DMS 273 treated with DMSO at 0.1 percent for 48 hours (cell line): ENCODE results near the gene CYB5A.
"Not testable (repeated sequence)": the region's sequence is repeated elsewhere in the genome, so short reads cannot be mapped to it uniquely, and the experiment has no call there.

Source experiments
- DNase-seq: peaks from one replicate; lab custom pipeline; 2025; lab: John Stamatoyannopoulos, UW

Gene CYB5A

GRCh38 chr18:74294526-74294925, 2.8 kb upstream of the CYB5A start:
- no peak for DNase-seq

GRCh38 chr18:74292982-74293381, 1.2 kb upstream of the CYB5A start:
- not testable (repeated sequence) for DNase-seq

GRCh38 chr18:74292541-74292858, 737 bp upstream of the CYB5A start:
- no peak for DNase-seq

GRCh38 chr18:74291472-74291770, 342 bp downstream of the CYB5A start:
- DNase-seq, result no peak

- DNase-seq, result no peak
Observed at GRCh38 chr18:74290794-74291471, 830 bp downstream of the CYB5A start.

GRCh38 chr18:74290021-74290420, 1.7 kb downstream of the CYB5A start:
- DNase-seq, result no peak

GRCh38 chr18:74289137-74289536, 2.6 kb downstream of the CYB5A start:
- DNase-seq, result no peak

- no peak for DNase-seq
Observed at GRCh38 chr18:74288730-74289129, 3.0 kb downstream of the CYB5A start.

GRCh38 chr18:74288041-74288440, 3.7 kb downstream of the CYB5A start:
- no peak for DNase-seq

GRCh38 chr18:74286856-74287255, 4.9 kb downstream of the CYB5A start:
- no peak for DNase-seq

GRCh38 chr18:74286106-74286855, 5.5 kb downstream of the CYB5A start:
- no peak for DNase-seq

- not testable (repeated sequence) for DNase-seq
Observed at GRCh38 chr18:74285583-74285982, 6.2 kb downstream of the CYB5A start.

- DNase-seq, result no peak
Observed at GRCh38 chr18:74284980-74285355, 6.8 kb downstream of the CYB5A start.

- DNase-seq, result no peak
Observed at GRCh38 chr18:74284191-74284979, 7.4 kb downstream of the CYB5A start.

GRCh38 chr18:74283646-74284045, 8.1 kb downstream of the CYB5A start:
- no peak for DNase-seq

GRCh38 chr18:74282755-74283554, 8.8 kb downstream of the CYB5A start:
- no peak for DNase-seq

GRCh38 chr18:74281980-74282754, 9.6 kb downstream of the CYB5A start:
- no peak for DNase-seq

- DNase-seq, result no peak
Observed at GRCh38 chr18:74281011-74281979, 10.5 kb downstream of the CYB5A start.

GRCh38 chr18:74278983-74279382, 12.8 kb downstream of the CYB5A start:
- DNase-seq, result no peak

GRCh38 chr18:74278058-74278457, 13.7 kb downstream of the CYB5A start:
- DNase-seq, result no peak
